OCI-LY3 (cell line): ENCODE data around the gene TLE3.

Experiments
- H2AFZ ChIP-seq: fragments of 200-600, 300-600 bp; shearing (Covaris generic); 2 replicates; pipeline ENCODE4 v1.6.0; 2014; ENCODE audit warnings: antibody characterized with exemption, low read depth, low read length
- H3K27ac ChIP-seq: fragments of 200-600, 300-600 bp; sonication (generic); 2 replicates; pipeline ENCODE4 v1.5.1; 2014; ENCODE audit warnings: mild to moderate bottlenecking, low read length, moderate library complexity, mixed read lengths
- H3K27me3 ChIP-seq: fragments of 200-600, 300-600 bp; sonication (generic); 2 replicates; pipeline ENCODE4 v1.6.1; 2014; ENCODE audit warnings: low read depth, low read length, mixed read lengths
- H3K36me3 ChIP-seq: fragments of 200-600, 300-600 bp; sonication (generic); replicated peaks from 2 replicates; pipeline ENCODE3; 2014; ENCODE audit warnings: low read depth, low read length, mixed read lengths
- H3K4me1 ChIP-seq: fragments of 300-600, 200-600 bp; sonication (generic); 2 replicates; pipeline ENCODE4 v1.6.1; 2014; ENCODE audit warnings: low read length, mixed read lengths
- H3K4me2 ChIP-seq: fragments of 200-600, 300-600 bp; sonication (generic); 2 replicates; pipeline ENCODE4 v1.6.1; 2014; ENCODE audit warnings: low read length, mixed read lengths
- H3K4me3 ChIP-seq: fragments of 300-600, 200-600 bp; sonication (generic); 2 replicates; pipeline ENCODE4 v1.5.1; 2014; ENCODE audit warnings: antibody characterized with exemption, mild to moderate bottlenecking, low read length, moderate library complexity
- H3K79me2 ChIP-seq: fragments of 300-600, 200-600 bp; shearing (Covaris generic); 2 replicates; pipeline ENCODE4 v1.6.1; 2014; ENCODE audit warnings: mild to moderate bottlenecking, low read length, mixed read lengths
- H3K9ac ChIP-seq: fragments of 300-600, 200-600 bp; shearing (Covaris generic); 2 replicates; pipeline ENCODE4 v1.6.0; 2014; ENCODE audit warnings: mild to moderate bottlenecking, low read length, moderate library complexity
- H3K9me3 ChIP-seq: fragments of 200-600, 300-600 bp; shearing (Covaris generic); 2 replicates; pipeline ENCODE4 v1.6.1; 2014; ENCODE audit warnings: low read length, mixed read lengths; ENCODE audit not compliant: insufficient read depth
- H4K20me1 ChIP-seq: fragments of 200-600, 300-600 bp; sonication (generic); 2 replicates; pipeline ENCODE4 v1.6.1; 2016; ENCODE audit warnings: low read length, mixed read lengths; ENCODE audit not compliant: insufficient read depth
- CTCF ChIP-seq: fragments of 200-600, 300-600 bp; sonication (generic); IDR thresholded peaks from 2 replicates; pipeline ENCODE4 v1.5.1; 2014; ENCODE audit warnings: antibody characterized with exemption, low read length, low read depth
- EZH2phosphoT487 ChIP-seq: fragments of 200-600 bp; shearing (Covaris generic); IDR thresholded peaks from 2 replicates; pipeline ENCODE4 v1.6.1; 2018; ENCODE audit warnings: antibody characterized with exemption, mixed run types, low read depth

TLE3 gene

GRCh38 chr15:70065006-70065722, 32.6 kb downstream of the TLE3 start:
- H3K27ac ChIP-seq = no peak overlapping the region
- TF ChIP-seq CTCF = no peak
- TF ChIP-seq EZH2phosphoT487 = no peak
- H3K4me2 ChIP-seq = no peak overlapping the region
- no peaks in the 10 kb centered on the region for H3K4me1 ChIP-seq
- no peaks in the 10 kb centered on the region for H3K27me3 ChIP-seq
- no peak overlapping the region for H3K9ac ChIP-seq
- no peak overlapping the region for H3K4me3 ChIP-seq
- H4K20me1 ChIP-seq = peaks cover 100% of the 10 kb centered on the region
- no peaks in the 10 kb centered on the region for H3K9me3 ChIP-seq
- H3K79me2 ChIP-seq = peaks cover 68% of the 10 kb centered on the region
- no peak overlapping the region for H2AFZ ChIP-seq
- peaks cover 99% of the 10 kb centered on the region for H3K36me3 ChIP-seq

- H3K9ac ChIP-seq = no peak overlapping the region
- H3K27me3 ChIP-seq = no peaks in the 10 kb centered on the region
- H3K79me2 ChIP-seq = peaks cover 61% of the 10 kb centered on the region
- no peaks in the 10 kb centered on the region for H3K9me3 ChIP-seq
- no peak overlapping the region for H3K27ac ChIP-seq
- no peak overlapping the region for H3K4me2 ChIP-seq
- H3K36me3 ChIP-seq = peaks cover 99% of the 10 kb centered on the region
- TF ChIP-seq EZH2phosphoT487 (no peak), CTCF (no peak)
- H3K4me3 ChIP-seq = no peak overlapping the region
- H2AFZ ChIP-seq = no peak overlapping the region
- peaks cover 100% of the 10 kb centered on the region for H4K20me1 ChIP-seq
- H3K4me1 ChIP-seq = no peaks in the 10 kb centered on the region
Observed at GRCh38 chr15:70064441-70064840, 33.3 kb downstream of the TLE3 start.

- H3K9ac ChIP-seq = no peak overlapping the region
- H3K4me2 ChIP-seq = no peak overlapping the region
- H4K20me1 ChIP-seq = peaks cover 100% of the 10 kb centered on the region
- TF ChIP-seq EZH2phosphoT487 (no peak), CTCF (no peak)
- H3K79me2 ChIP-seq = peaks cover 56% of the 10 kb centered on the region
- H3K4me1 ChIP-seq = no peaks in the 10 kb centered on the region
- no peaks in the 10 kb centered on the region for H3K9me3 ChIP-seq
- no peak overlapping the region for H2AFZ ChIP-seq
- no peaks in the 10 kb centered on the region for H3K27me3 ChIP-seq
- H3K36me3 ChIP-seq = peaks cover 99% of the 10 kb centered on the region
- H3K4me3 ChIP-seq = no peak overlapping the region
- H3K27ac ChIP-seq = no peak overlapping the region
Observed at GRCh38 chr15:70063980-70064379, 33.7 kb downstream of the TLE3 start.

GRCh38 chr15:70063261-70063925, 34.3 kb downstream of the TLE3 start:
- peaks cover 98% of the 10 kb centered on the region for H4K20me1 ChIP-seq
- peaks cover 99% of the 10 kb centered on the region for H3K36me3 ChIP-seq

More at GRCh38 chr15:70063261-70063925, 34.3 kb downstream of the TLE3 start:
- Histone ChIP-seq H3K9ac (no peak overlapping the region), H3K79me2 (peaks cover 50% of the 10 kb centered on the region), H2AFZ (no peak overlapping the region), H3K4me1 (no peaks in the 10 kb centered on the region), H3K27ac (no peak overlapping the region), H3K9me3 (no peaks in the 10 kb centered on the region), H3K27me3 (no peaks in the 10 kb centered on the region), H3K4me3 (no peak overlapping the region), H3K4me2 (no peak overlapping the region)
- TF ChIP-seq EZH2phosphoT487 (no peak), CTCF (no peak)
